LHCN-M2 (cell line): ENCODE measurements around the gene PKIG. TPM values are rescaled to one million over a fixed set of nuclear protein-coding genes. Genes with fewer than 3 reads are reported as not detected.

Experiments used
- DNase-seq: peaks from one replicate; pipeline ENCODE4 v3.0.0-alpha.2; 2012; ENCODE audit warnings: low read depth
- total RNA-seq: library from RNA; depleted of rRNA; stranded (reverse); fragments of >200 nt; gene quantifications from 2 replicates; pipeline ENCODE4 v1.2.3, GENCODE V29; 2014; rRNA removed

The PKIG gene
- total RNA-seq, 1 experiment from 2014 or later = 11.1 TPM

DNA sequence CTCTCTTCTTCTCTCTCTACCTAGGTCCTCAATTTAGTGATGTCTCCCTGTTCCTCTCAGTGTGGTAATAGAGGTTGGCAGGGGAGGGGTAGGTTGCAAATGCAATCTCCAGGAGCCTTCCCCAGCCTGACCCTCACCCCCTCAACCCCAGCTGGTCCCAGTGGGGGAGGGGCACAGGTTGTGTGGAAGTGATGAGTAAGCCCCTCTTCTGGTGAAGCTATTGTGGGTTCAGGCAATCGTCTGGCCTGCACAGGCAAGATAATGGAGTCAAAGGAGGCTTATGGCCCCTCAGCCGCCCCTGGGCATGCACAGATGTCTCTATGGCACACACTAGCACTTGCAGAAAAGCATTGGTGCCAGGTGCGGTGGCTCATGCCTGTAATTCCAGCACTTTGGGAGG, 79.9 kb downstream of the PKIG start:
- DNase-seq = no peak

DNA sequence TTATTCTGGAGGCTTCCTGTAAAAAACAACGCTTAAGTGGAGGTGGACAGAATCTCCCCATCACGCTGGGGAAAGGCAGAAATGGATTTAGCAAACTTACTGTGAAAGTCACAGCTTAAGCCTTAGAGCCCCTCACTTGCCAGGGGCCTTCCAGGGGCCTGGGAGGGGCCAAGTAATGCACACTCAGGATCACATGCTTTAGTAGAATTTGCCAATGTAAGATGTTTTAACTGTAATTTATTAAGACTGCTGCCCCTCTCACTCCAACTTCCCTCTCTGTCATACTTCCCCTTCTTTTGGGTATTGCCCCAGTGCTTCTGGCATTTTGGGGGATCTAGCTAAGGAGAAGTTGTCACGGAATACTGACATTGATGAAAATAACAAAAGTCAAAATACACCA, 81.8 kb downstream of the PKIG start:
- DNase-seq = no peak

DNA sequence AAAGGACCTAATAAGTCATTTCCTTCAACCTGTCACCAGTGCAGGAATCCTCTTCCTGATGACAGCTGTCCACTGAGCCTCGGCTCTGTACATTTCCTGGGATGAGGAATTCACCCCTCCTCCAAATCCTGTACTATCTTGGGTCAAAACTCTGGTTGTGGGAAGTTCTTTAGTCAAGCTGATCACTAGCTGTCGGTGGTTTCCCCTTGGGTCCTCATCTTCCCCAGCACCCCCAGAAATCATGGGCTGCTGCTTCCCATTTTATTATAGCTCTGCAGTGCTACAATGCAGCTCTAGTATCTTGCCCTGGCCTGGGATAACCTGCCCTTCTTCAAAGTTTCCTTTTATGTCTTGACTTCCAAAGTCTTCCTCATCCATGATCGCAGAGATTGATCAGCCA, 83.7 kb downstream of the PKIG start:
- DNase-seq = no peak

Other genes with a start within 250 kb of the PKIG start
- not detected in 2 replicates for gene R3HDML, start 245.5 kb upstream of the PKIG start, total RNA-seq
- not detected in 2 replicates for gene HNF4A, start 226.9 kb upstream of the PKIG start, total RNA-seq
- 19.9 and 20.6 TPM in 2 replicates for gene TTPAL, start 106.7 kb upstream of the PKIG start, total RNA-seq
- gene SERINC3, start 60.5 kb upstream of the PKIG start, total RNA-seq = 60.1 and 70.8 TPM in 2 replicates
- gene ADA, start 69.1 kb downstream of the PKIG start, total RNA-seq = 4.1 and 4.2 TPM in 2 replicates
- not detected in 2 replicates for gene CCN5, start 132.8 kb downstream of the PKIG start, total RNA-seq
- gene KCNK15, start 163.3 kb downstream of the PKIG start, total RNA-seq = not detected in 2 replicates
- not detected in 2 replicates for gene RIMS4, start 228.0 kb downstream of the PKIG start, total RNA-seq